GM18861 (cell line): Measurements from ENCODE around the gene ALPK3.

ENCODE experiments used
- ATAC-seq: cut with Tn5 transposase; IDR thresholded peaks from one replicate; pipeline ENCODE4 v1.9.1; 2021; ENCODE audit not compliant: unreplicated experiment

The ALPK3 gene, protein sequence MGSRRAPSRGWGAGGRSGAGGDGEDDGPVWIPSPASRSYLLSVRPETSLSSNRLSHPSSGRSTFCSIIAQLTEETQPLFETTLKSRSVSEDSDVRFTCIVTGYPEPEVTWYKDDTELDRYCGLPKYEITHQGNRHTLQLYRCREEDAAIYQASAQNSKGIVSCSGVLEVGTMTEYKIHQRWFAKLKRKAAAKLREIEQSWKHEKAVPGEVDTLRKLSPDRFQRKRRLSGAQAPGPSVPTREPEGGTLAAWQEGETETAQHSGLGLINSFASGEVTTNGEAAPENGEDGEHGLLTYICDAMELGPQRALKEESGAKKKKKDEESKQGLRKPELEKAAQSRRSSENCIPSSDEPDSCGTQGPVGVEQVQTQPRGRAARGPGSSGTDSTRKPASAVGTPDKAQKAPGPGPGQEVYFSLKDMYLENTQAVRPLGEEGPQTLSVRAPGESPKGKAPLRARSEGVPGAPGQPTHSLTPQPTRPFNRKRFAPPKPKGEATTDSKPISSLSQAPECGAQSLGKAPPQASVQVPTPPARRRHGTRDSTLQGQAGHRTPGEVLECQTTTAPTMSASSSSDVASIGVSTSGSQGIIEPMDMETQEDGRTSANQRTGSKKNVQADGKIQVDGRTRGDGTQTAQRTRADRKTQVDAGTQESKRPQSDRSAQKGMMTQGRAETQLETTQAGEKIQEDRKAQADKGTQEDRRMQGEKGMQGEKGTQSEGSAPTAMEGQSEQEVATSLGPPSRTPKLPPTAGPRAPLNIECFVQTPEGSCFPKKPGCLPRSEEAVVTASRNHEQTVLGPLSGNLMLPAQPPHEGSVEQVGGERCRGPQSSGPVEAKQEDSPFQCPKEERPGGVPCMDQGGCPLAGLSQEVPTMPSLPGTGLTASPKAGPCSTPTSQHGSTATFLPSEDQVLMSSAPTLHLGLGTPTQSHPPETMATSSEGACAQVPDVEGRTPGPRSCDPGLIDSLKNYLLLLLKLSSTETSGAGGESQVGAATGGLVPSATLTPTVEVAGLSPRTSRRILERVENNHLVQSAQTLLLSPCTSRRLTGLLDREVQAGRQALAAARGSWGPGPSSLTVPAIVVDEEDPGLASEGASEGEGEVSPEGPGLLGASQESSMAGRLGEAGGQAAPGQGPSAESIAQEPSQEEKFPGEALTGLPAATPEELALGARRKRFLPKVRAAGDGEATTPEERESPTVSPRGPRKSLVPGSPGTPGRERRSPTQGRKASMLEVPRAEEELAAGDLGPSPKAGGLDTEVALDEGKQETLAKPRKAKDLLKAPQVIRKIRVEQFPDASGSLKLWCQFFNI (N-terminal part only)

DNA sequence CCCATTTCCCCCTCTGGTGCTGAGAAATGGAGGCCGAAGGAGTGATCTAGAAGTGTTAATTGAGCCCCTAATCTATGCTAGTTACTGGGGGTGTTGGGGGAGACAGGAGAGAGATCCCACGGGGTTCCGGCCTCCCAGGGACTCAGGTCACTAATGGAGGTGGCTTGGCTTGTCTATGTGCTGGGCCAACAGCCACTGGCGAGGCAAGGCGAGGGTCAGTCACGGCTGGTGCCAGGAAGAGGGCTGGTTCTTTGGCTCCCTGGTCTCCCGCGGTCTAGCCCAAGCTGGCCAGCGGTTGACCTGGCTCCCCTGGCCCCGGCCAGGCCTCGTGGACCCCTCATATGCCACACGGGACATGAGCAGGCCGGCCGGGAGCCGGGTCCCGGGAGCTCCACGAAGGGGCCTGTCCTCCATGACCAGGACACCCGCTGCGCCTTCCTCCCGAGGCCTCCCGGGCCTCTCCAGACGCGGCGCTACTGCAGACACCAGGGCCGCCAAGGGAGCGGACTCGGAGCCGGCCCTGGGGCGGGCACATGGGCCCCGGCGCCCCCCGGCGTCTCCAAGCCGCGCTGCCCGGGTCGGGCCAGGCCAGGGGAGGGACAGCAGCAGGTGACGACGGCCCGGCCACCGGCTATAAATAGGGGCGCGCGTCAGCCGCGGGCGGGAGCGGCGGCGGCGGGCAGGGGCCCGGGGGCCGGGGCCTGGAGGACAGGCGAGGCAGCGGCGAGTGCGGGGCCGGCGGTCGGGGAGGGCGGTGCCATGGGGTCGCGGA lies at the start of gene ALPK3:
Gene ALPK3 (plus strand): TSS at position 663 of the 772 bp plus-strand sequence. CDS start 97 bp downstream, at position 760.
- ATAC-seq, result no peak

DNA sequence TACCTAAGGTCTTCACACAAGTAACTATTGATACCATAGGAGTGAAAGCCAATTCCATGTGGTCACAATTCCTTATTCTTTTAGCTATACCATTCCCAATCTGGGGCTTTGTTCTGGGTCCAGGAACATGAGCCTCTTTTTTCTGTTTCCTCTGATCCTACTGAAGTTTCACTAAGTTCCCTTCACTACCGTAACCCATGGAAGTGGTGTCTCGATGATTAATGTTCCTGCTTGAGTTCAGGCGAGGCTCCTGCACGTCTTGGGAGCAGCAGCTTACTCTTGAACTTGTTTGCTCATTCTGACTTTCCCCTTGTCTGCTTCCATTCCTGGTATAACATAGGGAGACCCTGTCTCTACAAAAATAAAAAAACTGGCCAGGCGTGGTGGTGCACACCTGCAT lies 45.1 kb upstream of the ALPK3 start:
- ATAC-seq, result no peak

DNA sequence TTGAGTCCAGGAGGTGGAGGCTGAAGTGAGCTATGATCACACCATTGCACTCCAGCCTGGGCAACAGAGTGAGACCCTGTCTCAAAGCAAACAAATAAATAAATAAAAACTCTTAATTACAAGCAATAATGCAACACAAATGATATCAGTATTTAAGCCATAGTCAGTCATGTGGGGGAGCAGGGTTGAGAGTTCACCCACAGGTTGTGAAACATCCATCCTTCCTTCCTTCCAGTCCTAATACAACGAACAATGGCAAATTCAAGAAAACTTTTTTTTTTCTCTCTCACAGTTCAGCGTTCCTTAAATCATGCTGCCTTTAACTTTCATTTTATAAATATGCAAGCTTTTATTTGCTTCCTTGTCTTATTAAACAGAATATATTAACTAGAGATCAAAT lies 44.7 kb upstream of the ALPK3 start:
- ATAC-seq, result no peak

DNA sequence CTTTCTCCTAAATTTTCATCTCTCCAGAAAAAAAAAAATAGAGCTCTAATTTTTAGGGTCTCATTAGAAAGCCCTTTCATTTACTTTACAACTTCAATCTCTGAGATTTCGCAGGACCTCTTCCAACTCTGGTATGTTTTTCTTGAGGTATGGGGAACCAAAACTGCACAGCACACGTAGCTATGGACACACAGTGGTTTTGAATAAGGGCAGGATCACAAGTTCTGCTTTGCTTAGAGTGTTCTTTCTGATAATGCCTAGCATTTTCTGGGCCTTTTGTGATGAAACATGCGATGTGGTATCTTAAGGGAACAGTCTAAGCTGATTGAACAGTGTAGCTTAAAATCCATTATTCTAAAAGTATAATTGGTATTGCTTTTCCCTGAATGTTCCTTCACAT lies 43.4 kb upstream of the ALPK3 start:
- ATAC-seq, result no peak

DNA sequence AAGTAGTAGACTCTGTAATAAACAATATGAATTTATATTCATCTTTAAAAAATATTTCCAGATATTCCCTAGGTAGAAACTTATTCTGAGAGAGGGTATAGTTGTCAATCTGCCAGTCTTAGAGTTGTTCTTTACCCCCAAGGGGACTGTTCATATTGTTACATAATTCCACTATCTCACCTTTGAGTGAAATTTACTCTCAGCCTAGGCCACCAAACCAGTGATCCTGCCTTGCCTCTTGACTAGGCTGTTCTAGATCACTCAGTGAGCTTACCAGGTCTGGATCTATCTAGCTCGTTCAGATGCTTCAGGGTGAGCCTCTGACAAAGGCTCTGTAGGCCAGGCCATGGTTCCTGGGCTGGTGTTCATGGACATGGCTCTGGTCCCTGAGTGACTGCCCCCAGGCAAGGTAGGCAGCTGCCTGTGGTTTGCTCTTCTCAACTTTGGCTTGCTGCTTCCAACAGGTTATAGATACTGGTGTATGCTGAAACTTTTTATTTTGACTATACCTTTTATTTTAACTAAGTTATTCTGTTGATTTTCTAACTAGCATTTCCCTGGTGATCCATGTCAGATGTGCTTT lies 41.2 kb upstream of the ALPK3 start:
- no peak for ATAC-seq

DNA sequence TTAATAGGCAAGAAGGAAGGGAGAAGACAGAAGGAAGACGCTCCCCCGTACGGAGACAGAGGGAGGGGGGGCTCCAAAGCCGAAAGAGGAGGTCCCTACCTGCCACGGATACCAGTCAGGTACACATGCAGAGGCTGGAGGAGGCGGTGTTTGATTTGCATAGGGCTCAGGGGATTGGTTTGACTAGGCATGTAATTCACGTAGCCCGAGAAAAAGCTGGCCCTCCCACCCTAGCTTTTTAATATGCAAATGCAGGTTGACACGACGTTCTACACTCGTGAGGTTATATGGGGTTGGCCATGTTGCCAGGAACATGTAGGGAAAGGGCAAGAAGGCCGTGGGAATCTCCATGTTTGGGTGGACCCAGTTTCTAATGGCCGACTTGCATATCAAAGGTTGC lies 39.0 kb upstream of the ALPK3 start:
- ATAC-seq, result no peak

DNA sequence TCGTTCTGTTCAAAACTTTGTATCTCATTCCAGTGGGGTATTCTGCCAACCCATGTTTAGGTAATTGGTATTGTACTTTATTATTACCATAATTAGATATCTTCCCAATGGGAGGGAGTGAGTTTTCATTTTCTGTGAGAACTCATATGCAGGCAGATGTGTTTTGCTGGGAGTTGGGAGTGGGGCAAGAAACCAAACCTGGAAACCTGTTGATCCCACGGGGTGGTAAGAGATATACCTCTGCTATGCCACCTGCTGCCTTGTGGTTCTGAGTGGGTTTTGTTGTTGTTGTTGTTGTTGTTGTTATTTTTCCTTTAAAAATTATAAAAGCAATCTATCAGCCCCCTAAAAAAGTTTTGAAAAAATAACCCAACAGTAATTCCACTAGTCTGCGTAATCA lies 36.7 kb upstream of the ALPK3 start:
- ATAC-seq, result no peak

DNA sequence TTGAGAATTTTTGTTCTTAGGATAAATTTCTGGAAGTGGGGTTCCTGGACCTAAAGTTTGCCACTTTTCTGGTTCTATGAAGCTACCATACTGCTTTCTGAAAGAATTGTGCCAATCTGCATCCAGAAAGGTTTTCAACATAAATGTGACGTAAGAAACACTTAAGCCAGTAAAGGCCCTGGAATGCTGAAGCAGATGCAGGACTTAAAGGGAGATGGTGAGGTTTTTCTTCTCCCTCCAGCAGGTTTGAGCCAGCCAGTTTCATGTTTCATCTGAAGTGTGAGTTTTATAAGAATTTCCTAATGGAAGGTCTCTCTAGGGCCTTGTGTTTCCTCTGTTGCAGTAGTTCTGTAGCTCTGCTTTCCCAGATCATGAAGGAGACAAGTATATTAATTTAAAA lies 35.7 kb upstream of the ALPK3 start:
- ATAC-seq, result no peak

DNA sequence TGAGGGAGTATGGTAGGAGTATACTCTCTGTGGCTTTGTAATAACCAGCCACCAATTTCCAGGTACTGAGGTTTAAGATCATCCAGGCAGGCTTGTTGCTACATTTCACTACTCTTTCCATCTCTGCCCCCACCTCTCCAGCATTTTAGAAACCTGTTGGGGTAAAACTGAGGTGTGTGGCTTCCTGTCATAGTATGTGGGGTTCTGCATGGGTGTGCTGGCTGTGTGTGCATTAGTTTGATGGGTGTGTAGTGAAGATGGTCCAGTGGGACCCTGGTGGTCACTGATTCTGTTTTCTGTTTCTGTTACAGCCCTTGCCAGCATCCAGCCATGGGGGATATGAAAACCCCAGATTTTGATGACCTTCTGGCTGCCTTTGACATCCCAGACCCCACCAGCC lies 34.8 kb upstream of the ALPK3 start:
- no peak for ATAC-seq

DNA sequence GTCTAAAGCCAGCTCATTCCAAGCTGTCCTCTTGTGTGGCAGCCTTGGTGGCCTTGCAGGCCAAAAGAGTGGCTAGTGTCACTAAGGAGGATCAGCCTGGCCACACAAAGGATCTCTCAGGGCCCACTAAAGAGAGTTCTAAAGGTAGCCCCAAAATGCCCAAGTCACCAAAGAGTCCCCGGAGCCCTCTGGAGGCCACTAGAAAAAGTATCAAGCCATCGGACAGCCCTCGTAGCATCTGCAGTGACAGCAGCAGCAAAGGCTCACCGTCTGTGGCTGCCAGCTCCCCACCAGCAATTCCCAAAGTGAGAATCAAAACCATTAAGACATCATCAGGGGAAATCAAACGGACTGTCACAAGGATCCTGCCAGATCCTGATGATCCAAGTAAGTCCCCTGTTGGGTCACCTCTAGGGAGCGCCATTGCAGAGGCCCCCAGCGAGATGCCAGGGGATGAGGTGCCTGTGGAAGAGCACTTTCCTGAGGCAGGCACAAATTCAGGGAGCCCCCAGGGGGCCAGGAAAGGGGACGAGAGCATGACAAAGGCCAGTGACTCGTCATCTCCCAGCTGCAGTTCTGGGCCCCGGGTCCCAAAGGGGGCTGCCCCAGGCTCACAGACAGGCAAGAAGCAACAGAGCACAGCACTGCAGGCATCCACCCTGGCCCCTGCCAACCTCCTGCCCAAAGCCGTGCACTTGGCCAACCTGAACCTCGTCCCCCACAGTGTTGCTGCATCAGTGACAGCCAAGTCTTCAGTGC lies 33.5 kb upstream of the ALPK3 start:
- ATAC-seq, result no peak

DNA sequence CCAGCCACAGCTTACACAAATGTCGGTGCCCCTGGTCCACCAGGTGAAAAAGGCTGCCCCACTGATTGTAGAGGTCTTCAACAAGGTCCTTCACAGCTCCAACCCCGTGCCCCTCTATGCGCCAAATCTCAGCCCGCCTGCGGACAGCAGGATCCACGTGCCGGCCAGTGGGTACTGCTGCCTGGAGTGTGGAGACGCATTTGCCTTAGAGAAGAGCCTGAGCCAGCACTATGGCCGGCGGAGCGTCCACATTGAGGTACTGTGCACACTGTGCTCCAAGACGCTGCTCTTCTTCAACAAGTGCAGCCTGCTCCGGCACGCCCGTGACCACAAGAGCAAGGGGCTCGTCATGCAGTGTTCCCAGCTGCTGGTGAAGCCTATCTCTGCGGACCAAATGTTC lies 32.9 kb upstream of the ALPK3 start:
- ATAC-seq, result no peak

DNA sequence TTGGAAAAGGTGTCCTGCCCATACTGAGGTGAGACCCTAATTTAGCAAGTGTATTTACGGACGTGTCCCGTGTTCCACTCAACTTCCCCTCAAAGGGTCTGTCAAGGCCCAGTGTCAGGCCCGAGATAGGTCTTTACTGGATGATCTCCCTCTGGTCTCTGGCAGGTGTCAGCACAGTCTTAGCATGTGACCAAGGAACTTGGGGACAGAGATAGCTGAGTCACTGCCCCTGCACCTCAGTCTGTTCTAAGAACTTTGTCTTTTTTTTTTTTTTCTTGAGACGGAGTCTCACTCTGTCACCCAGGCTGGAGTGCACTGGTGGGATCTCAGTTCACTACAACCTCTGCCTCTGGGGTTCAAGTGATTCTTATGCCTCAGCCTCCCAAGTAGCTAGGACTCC lies 32.1 kb upstream of the ALPK3 start:
- no peak for ATAC-seq

DNA sequence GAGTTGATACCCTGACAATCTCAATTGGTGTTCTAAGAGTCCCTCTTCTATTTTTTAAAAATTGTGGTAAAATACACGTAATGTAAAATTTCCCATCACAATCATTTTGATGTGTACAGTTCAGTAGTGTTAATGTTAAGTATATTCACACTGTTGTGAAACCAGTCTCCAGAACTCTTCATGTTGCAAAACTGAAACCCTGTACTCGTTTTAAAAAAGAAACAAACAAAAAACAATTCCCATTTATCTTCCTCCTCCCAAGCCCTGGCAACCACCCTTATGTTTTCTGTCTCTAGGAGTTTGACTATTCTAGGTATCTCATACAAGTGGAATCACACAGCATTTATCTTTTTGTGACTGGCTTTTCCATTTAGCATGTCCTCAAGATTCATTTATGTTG lies 28.7 kb upstream of the ALPK3 start:
- ATAC-seq, result no peak

DNA sequence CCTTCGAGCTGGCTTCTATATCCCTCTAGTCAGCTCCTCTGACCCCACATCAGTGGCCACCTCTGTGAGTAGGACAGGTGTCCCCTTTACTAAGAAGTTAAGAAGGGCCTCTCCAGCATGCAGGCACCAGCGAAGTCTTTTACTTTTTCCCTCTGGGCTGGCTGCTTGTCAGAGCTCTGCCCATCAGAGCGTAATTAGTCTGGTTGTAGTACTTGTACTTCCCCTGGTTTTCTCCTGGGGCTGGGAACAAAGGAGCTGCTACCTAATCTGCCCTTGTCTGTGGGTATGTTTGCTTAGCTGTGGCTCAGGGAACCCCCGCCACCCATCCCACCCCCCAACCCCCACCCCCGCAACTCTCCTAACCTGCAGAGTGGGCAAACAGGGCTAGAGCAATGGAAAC lies 27.4 kb upstream of the ALPK3 start:
- ATAC-seq, result no peak

DNA sequence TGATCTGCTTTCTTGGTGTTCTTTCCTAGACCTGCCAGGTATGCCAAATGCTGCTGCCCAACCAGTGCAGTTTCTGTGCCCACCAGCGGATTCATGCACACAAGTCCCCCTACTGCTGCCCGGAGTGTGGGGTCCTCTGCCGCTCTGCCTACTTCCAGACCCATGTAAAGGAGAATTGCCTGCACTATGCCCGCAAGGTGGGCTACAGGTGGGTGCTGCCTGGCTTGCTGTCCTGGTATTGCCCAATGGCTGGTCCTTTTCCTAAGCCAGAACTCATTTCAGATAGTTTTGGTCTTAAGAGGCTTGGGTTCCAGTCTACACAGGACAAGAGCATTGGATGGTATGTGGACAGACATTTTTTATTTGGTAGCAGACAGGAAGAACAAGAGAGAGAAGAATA lies 26.5 kb upstream of the ALPK3 start:
- no peak for ATAC-seq

DNA sequence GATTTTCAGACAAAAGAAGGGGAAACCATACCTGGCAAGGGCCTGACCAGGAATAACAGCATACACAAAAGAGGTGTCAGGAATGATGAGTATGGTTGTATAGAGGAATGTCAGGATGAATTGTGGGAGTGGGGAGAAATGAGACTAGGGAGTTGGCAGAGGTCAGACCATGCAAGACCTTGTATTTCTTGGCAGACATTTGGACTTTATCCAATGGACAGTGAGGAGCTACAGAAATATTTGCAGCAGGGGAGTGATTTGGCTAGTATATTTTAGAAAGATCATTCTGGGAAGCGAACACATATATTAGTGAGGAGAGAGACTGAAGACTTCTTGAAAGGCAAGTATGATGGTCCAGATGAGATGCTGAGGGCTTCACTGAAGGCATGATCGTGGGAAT lies 25.4 kb upstream of the ALPK3 start:
- no peak for ATAC-seq

DNA sequence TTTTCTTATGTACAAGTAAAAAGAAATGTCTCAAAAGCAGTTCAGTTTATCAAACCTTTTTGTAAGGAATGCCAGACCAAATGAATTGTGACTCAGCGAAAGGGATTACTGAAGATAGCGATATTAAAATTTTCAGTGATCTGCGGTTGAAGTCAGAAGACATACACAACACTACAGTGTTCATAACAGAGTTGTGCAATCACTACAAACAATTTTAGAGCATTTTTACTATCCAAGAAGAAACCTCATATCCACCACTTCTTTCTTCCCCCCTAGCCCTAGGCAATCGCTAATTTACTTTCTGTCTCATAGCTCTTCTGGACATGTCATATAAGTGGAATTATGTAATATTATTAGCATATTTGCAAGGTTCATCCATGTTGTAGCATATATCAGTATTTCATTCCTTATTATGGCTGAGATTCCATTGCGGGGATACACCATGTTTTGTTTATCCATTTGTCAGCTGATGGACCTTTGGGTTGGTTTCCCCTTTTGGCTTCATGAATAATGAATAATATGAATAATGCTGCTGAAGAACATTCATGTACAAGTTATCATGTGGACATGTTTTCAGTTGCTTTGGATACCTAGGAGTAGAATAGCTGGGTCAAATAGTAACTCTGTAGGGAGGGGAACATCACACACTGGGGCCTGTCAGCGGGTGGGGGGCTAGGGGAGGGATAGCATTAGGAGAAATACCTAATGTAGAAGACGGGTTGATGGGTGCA lies 23.6 kb upstream of the ALPK3 start:
- ATAC-seq, result no peak

DNA sequence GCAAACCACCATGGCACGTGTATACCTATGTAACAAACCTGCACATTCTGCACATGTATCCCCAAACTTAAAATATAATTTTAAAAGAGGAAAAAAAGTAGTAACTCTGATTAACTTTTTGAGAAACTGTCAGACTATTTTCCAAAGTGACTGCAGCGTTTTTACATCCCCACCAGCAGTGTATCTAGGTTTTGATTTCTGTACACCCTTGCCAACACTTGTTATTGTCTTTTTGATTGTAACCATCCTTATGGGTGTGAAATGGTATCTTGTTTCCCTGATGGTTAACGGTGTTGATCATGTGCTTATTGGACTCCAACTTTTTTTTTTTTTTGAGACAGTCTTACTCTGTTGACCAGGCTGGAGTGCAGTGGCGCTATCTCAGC lies 23.0 kb upstream of the ALPK3 start:
- ATAC-seq, result no peak

DNA sequence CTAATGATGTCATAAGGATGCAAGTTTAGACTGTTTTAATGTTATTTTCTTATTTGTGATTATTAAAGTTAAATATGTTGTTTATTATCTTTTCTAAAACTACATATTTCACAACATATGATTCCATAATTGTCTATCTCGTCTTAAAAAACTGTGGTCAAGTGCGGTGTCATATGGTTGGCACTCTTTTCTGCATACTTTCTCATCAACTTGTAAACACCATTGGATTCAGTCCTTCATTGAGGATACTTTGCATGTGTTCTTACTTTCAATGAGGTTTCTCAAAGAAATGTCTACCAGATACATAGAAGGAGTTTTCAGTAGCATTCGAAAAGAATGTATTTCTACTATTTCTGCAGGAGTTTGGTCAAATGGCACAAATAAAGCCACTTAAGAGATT lies 22.0 kb upstream of the ALPK3 start:
- ATAC-seq, result no peak
